ENCODE results near the gene SLC16A8. TPM values are rescaled to one million over a fixed set of nuclear protein-coding genes. Genes with fewer than 3 reads are reported as not detected.

SLC16A8 gene
- total RNA-seq, 2 experiments from 2014 or later, result not detected

DNA sequence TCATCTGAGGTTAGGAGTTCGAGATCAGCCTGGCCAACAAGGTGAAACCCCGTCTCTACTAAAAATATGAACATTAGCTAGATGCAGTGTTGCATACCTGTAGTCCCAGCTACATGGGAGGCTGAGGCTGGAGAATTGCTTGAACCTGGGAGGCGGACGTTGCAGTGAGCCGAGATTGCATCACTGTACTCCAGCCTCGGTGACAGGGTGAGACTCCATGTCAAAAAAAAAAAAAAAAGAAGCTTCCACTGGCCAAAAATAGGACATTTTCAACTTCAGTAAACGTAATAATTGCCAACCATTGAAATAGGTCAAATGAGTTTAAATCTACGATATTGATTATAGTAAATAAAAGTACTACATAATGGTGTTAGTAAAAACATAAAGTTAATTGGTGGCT lies 19.7 kb upstream of the SLC16A8 start:
- intact Hi-C loops (cut with DNase I, micrococcal nuclease), result no loop called here
- Histone ChIP-seq H3K27ac (ENCODE audit: low read depth in 1 of 2, low read length in 2 of 2) (no peak overlapping the region), H3K4me3 (ENCODE audit: low read length) (no peak overlapping the region), H3K9me3 (ENCODE audit: control insufficient read depth in 1 of 2, insufficient read depth in 1 of 2, low read length in 2 of 2) (no peaks in the 10 kb centered on the region), H3K36me3 (ENCODE audit: insufficient read depth, low read length) (peaks cover 2% of the 10 kb centered on the region), H3K27me3 (ENCODE audit: control insufficient read depth in 1 of 2, insufficient read depth in 2 of 2, low read length in 2 of 2) (no peaks in the 10 kb centered on the region), H3K4me1 (ENCODE audit: insufficient read depth, low read length) (no peaks in the 10 kb centered on the region)
- Mint-ChIP-seq H3K36me3 (ENCODE audit: low read depth) (no peaks in the 10 kb centered on the region), H3K9me3 (no peaks in the 10 kb centered on the region), H3K27me3 (no peaks in the 10 kb centered on the region), H3K4me1 (ENCODE audit: low read depth) (peaks cover 4% of the 10 kb centered on the region), H3K4me3 (no peak overlapping the region), H3K27ac (no peak overlapping the region)
- TF ChIP-seq, protein P1, sequence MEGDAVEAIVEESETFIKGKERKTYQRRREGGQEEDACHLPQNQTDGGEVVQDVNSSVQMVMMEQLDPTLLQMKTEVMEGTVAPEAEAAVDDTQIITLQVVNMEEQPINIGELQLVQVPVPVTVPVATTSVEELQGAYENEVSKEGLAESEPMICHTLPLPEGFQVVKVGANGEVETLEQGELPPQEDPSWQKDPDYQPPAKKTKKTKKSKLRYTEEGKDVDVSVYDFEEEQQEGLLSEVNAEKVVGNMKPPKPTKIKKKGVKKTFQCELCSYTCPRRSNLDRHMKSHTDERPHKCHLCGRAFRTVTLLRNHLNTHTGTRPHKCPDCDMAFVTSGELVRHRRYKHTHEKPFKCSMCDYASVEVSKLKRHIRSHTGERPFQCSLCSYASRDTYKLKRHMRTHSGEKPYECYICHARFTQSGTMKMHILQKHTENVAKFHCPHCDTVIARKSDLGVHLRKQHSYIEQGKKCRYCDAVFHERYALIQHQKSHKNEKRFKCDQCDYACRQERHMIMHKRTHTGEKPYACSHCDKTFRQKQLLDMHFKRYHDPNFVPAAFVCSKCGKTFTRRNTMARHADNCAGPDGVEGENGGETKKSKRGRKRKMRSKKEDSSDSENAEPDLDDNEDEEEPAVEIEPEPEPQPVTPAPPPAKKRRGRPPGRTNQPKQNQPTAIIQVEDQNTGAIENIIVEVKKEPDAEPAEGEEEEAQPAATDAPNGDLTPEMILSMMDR (IDR thresholded peaks at IDR 0.05), result no peak
- DNase-seq (no peak), ATAC-seq (ENCODE audit: poor library complexity) (no peak)
- POLR2A ChIA-PET, result no interaction called here
- CTCF ChIA-PET, result interaction anchor here (1.3 kb wide), 1 partner anchor 10 kb away, joined by 3 read pairs; no protein-coding TSS in a partner anchor

DNA sequence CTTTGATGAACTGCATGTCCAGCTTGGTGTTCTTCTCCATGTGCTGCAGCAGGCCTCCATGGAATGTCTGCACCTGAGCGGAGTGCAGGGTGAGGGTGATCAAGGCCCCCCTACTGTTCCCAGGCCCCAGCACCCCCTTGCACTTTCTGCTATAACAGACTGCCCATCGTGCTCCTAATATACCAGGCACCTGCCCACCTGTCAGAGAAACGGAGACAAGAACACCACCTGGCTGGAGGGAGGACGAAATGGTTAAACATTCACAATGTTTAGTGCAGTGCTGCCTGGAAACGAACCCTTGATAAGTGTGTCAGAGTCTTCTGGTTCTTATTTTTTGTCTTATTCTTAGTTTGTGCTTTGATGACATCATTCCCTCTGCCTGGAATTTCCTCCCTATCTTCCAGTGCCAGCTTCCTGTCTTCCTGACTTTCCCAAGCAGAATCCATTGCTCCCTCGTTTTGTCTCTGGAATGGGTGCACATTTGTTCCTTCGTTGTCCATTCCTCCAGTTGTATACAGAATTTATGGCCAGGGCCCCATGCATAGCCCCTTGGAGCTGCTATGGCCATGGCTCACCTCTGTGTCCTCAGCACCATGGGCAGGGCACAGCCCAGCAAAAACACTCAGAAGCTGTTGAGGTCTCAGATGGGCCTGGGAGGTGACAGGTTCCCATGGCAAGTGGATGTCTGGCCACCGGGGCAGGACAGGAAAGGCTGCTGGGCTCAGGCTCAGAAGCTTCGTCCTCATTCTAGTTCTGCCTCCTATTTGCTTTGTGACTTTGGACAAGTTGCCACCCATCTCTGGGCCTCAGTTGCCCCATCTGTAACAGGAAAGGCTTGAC lies 14.6 kb upstream of the SLC16A8 start:
- no peak overlapping the region for H3K27ac Mint-ChIP-seq
- Histone ChIP-seq H3K4me3 (ENCODE audit: low read length) (no peak overlapping the region), H3K4me1 (ENCODE audit: insufficient read depth, low read length) (no peaks in the 10 kb centered on the region), H3K9me3 (ENCODE audit: control insufficient read depth in 1 of 2, insufficient read depth in 1 of 2, low read length in 2 of 2) (no peaks in the 10 kb centered on the region), H3K27me3 (ENCODE audit: control insufficient read depth in 1 of 2, insufficient read depth in 2 of 2, low read length in 2 of 2) (no peaks in the 10 kb centered on the region), H3K27ac (ENCODE audit: low read depth in 1 of 2, low read length in 2 of 2) (no peak overlapping the region), H3K36me3 (ENCODE audit: insufficient read depth, low read length) (no peaks in the 10 kb centered on the region)
- no peak for DNase-seq
- no peaks in the 10 kb centered on the region for H3K27me3 Mint-ChIP-seq
- ATAC-seq (ENCODE audit: poor library complexity), result no peak
- H3K36me3 Mint-ChIP-seq (ENCODE audit: low read depth), result peaks cover 9% of the 10 kb centered on the region
- intact Hi-C loops (cut with DNase I, micrococcal nuclease), result no loop called here
- no peak overlapping the region for H3K4me3 Mint-ChIP-seq
- CTCF ChIA-PET, result no interaction called here
- TF ChIP-seq, protein P1 (IDR thresholded peaks at IDR 0.05), result no peak
- POLR2A ChIA-PET, result no interaction called here
- no peaks in the 10 kb centered on the region for H3K9me3 Mint-ChIP-seq
- peaks cover 4% of the 10 kb centered on the region for H3K4me1 Mint-ChIP-seq (ENCODE audit: low read depth)

DNA sequence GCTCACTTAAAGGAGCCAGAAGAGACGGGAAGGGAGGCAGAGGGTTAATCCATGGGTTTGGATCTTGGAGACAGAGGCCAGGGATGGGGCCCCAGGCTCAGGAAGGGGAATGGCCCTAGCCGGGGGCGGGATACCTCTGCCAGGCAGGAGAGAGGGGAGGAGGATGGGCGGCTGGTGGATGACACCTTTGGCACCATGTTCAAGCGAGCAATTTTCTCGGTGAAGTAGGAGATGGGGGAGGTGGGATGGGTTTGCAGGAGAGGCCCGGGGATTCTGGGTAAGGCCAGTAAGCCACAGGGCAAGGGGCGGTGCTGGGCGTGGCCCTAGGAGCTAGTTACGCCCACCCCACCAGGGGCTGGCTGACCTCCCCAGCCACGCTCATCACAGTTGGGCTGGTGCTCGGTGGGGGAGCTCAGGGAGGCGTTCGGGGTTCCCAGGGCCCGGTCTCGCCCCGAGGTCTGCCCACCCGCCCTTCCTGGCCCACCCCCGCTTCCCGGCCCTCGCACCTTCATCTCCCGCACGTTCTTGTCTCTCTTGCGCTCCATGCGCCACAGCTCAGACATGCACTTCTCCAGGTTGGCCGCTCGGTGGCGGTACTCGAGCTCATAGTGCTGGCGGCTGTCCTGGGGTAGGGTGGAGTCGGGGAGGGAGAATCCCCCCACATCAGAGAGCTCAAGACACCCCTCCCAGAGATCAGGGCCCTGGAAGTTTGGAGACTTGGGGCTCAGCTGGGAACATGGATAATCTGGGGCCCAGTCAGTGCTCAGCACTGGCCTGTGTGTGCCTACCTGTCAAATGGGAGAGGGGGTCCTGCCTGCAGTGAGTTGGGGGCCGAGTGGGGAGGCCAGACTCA lies 13.8 kb upstream of the SLC16A8 start:
- no peaks in the 10 kb centered on the region for H3K27me3 ChIP-seq (ENCODE audit: control insufficient read depth in 1 of 2, insufficient read depth in 2 of 2, low read length in 2 of 2)
- ATAC-seq (ENCODE audit: poor library complexity), result no peak
- no peak overlapping the region for H3K27ac ChIP-seq (ENCODE audit: low read depth in 1 of 2, low read length in 2 of 2)
- H3K4me1 Mint-ChIP-seq (ENCODE audit: low read depth), result peaks cover 4% of the 10 kb centered on the region
- H3K27ac Mint-ChIP-seq, result no peak overlapping the region
- DNase-seq, result peak in 1 of 14 experiments; percentile 8
- H3K4me3 Mint-ChIP-seq, result no peak overlapping the region
- peaks cover 17% of the 10 kb centered on the region for H3K36me3 Mint-ChIP-seq (ENCODE audit: low read depth)
- no peaks in the 10 kb centered on the region for H3K4me1 ChIP-seq (ENCODE audit: insufficient read depth, low read length)
- no peak overlapping the region for H3K4me3 ChIP-seq (ENCODE audit: low read length)
- ChIA-PET POLR2A (no interaction called here), CTCF (interaction anchor here (1.1 kb wide), 1 partner anchor 234 kb away, joined by 3 read pairs; no protein-coding TSS in a partner anchor)
- TF ChIP-seq, protein P1 (IDR thresholded peaks at IDR 0.05), result no peak
- intact Hi-C loops (cut with DNase I, micrococcal nuclease), result no loop called here
- no peaks in the 10 kb centered on the region for H3K36me3 ChIP-seq (ENCODE audit: insufficient read depth, low read length)
- no peaks in the 10 kb centered on the region for H3K9me3 ChIP-seq (ENCODE audit: control insufficient read depth in 1 of 2, insufficient read depth in 1 of 2, low read length in 2 of 2)
- H3K27me3 Mint-ChIP-seq, result no peaks in the 10 kb centered on the region
- H3K9me3 Mint-ChIP-seq, result no peaks in the 10 kb centered on the region
